Fibroblast of lung (primary cell): Measurements from ENCODE around the gene AGAP1. TPM values are rescaled to one million over a fixed set of nuclear protein-coding genes. Genes with fewer than 3 reads are reported as not detected.

Experiments
- DNase-seq, 2 donors: peaks; one replicate each; pipeline versions ENCODE4 v3.0.0 to v3.0.0-alpha.2; 2010; ENCODE audit warnings: low read depth in 2 of 2
- H2AFZ ChIP-seq: 2 replicates; pipeline ENCODE4 v1.5.1; 2012; ENCODE audit warnings: low read length, control low read depth, inconsistent platforms
- H3K27ac ChIP-seq: 2 replicates; pipeline ENCODE4 v1.5.1; 2011; ENCODE audit warnings: low read length, control low read depth; ENCODE audit not compliant: insufficient read depth
- H3K27me3 ChIP-seq: 2 replicates; pipeline ENCODE4 v1.5.1; 2011; ENCODE audit warnings: mild to moderate bottlenecking, low read length; ENCODE audit not compliant: control insufficient read depth, insufficient read depth
- H3K36me3 ChIP-seq: 2 replicates; pipeline ENCODE4 v1.5.1; 2011; ENCODE audit warnings: low read length; ENCODE audit not compliant: control insufficient read depth, insufficient read depth
- H3K4me1 ChIP-seq: 2 replicates; pipeline ENCODE4 v1.5.1; 2011; ENCODE audit warnings: low read length; ENCODE audit not compliant: control insufficient read depth, insufficient read depth; ENCODE audit errors: extremely low read depth
- H3K4me2 ChIP-seq: 2 replicates; pipeline ENCODE4 v1.5.1; 2011; ENCODE audit warnings: low read length, control low read depth; ENCODE audit not compliant: insufficient read depth; ENCODE audit errors: extremely low read depth
- H3K4me3 ChIP-seq, 4 experiments: fragments of 200-600 bp in 1 of 4; sonication (generic) in 1 of 4; replicated peaks in 1 of 4; 2 replicates each; pipeline ENCODE4 v1.5.1; 2011 to 2016; ENCODE audit warnings: low read length in 4 of 4, low read depth in 3 of 4, mild to moderate bottlenecking in 3 of 4, control low read depth in 2 of 4, inconsistent platforms in 1 of 4, mixed read lengths in 1 of 4; ENCODE audit not compliant: insufficient read depth in 1 of 4; ENCODE audit errors: control extremely low read depth in 1 of 4
- H3K79me2 ChIP-seq: 2 replicates; pipeline ENCODE4 v1.5.1; 2012; ENCODE audit warnings: mild to moderate bottlenecking, low read length, inconsistent platforms; ENCODE audit not compliant: control insufficient read depth, insufficient read depth
- H3K9ac ChIP-seq: 2 replicates; pipeline ENCODE4 v1.5.1; 2011; ENCODE audit warnings: mild to moderate bottlenecking, low read length, control low read depth; ENCODE audit not compliant: insufficient read depth
- H3K9me3 ChIP-seq: 2 replicates; pipeline ENCODE4 v1.5.1; 2012; ENCODE audit warnings: low read depth, low read length; ENCODE audit not compliant: control insufficient read depth, insufficient read depth
- H4K20me1 ChIP-seq: 2 replicates; pipeline ENCODE4 v1.5.1; 2011; ENCODE audit warnings: low read length; ENCODE audit not compliant: control insufficient read depth, insufficient read depth; ENCODE audit errors: extremely low read depth
- CTCF ChIP-seq, 2 donors: IDR thresholded peaks in 1 of 2; conservative IDR thresholded peaks in 1 of 2; 1 replicate in 1 of 2; 2 replicates in 1 of 2; pipeline ENCODE4 v1.5.1; 2011 to 2012; ENCODE audit warnings: low read length in 2 of 2, control low read depth in 1 of 2, inconsistent platforms in 1 of 2, low read depth in 1 of 2, mild to moderate bottlenecking in 1 of 2
- EZH2 ChIP-seq: IDR thresholded peaks from 2 replicates; pipeline ENCODE4 v1.5.1; 2012; ENCODE audit warnings: low read length, control low read depth, mild to moderate bottlenecking; ENCODE audit errors: missing control alignments
- polyA plus RNA-seq, 2 donors: library from polyadenylated mRNA; depleted of rRNA in 1 of 2; stranded (reverse) in 1 of 2; unstranded in 1 of 2; fragments of >200 nt; gene quantifications; 2 replicates each; pipeline ENCODE4 v1.2.1, GENCODE V29; 2011 to 2012; ENCODE audit warnings: missing spikeins in 1 of 2
- total RNA-seq: library from RNA; depleted of rRNA; stranded (reverse); fragments of >200 nt; gene quantifications from 2 replicates; pipeline ENCODE4 v1.2.1, GENCODE V29; 2014

AGAP1 gene
- total and polyA plus RNA-seq, 2 donors (not counting 1 experiment from before 2014, with no cell fraction given), result 10.6 to 14.0 TPM

DNA sequence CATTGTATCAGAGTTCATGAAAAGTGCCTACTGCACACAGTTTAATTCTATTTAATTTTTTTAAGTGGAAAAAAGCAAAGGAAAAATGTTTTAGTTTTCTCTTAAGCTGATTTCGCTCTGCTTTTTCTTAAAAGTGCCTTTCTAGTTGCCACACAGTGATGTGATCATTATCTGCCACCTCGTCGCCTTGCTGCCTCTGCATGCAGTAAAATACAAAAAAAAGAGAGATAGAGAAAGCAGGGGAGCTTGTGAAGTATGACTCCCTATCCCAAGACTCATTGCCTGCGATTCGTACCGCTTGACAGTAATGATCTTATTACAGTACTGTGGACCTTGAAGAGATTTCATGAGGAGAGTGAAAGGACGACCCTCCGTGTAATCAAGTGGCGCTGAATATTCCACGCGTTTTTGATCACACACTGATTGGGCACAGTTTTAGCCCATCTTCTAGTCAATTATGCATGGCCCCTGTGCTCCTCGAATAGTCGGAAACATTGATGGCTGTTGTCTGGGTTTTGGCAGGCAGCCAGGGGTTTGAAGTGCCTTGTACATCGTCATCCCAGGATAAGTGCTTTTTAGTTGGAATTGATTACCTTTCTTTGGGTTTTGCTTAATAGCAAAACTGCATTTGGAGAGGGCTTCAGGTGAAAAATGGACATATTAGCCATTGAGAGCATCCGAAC, 486.1 kb downstream of the AGAP1 start:
- H4K20me1 ChIP-seq, result no peaks in the 10 kb centered on the region
- no peak overlapping the region for H3K4me2 ChIP-seq
- H3K36me3 ChIP-seq, result no peaks in the 10 kb centered on the region
- no peak overlapping the region for H2AFZ ChIP-seq
- H3K4me3 ChIP-seq, result no peak overlapping the region
- H3K9ac ChIP-seq, result no peak overlapping the region
- no peak overlapping the region for H3K27ac ChIP-seq
- H3K27me3 ChIP-seq, result no peaks in the 10 kb centered on the region
- no peak for DNase-seq
- TF ChIP-seq EZH2 (no peak), CTCF (conservative IDR thresholded peaks at IDR 0.05 in 1 of 2, IDR thresholded peaks at IDR 0.05 in 1 of 2; ENCODE audit: low read depth in 1 of 2, low read length in 2 of 2) (no peak)
- no peaks in the 10 kb centered on the region for H3K9me3 ChIP-seq
- H3K79me2 ChIP-seq, result no peaks in the 10 kb centered on the region
- H3K4me1 ChIP-seq, result no peaks in the 10 kb centered on the region

DNA sequence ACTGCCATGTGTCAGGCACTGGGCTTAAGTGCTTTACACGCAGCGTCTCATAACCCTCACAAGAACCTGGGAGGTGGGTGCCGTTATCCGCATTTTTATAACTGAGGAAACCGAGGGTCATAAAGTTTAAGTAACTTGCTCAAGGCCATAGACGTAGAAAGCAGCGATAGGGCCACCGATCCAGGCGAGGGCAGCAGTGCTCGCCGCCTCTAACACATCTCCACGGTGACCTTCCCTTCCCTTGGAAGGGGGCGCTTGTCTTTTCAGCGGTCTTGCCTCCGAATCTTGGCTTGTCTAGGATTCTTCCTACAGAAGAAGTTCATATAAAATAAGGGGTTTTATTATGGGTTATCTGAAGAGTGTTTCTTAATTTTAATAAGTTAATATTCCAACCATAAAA, 487.8 kb downstream of the AGAP1 start:
- H2AFZ ChIP-seq, result no peak overlapping the region
- no peaks in the 10 kb centered on the region for H3K4me1 ChIP-seq
- H4K20me1 ChIP-seq, result no peaks in the 10 kb centered on the region
- H3K9me3 ChIP-seq, result no peaks in the 10 kb centered on the region
- H3K4me2 ChIP-seq, result no peak overlapping the region
- TF ChIP-seq CTCF (conservative IDR thresholded peaks at IDR 0.05 in 1 of 2, IDR thresholded peaks at IDR 0.05 in 1 of 2; ENCODE audit: low read depth in 1 of 2, low read length in 2 of 2) (no peak), EZH2 (no peak)
- no peak for DNase-seq
- H3K27ac ChIP-seq, result no peak overlapping the region
- H3K27me3 ChIP-seq, result no peaks in the 10 kb centered on the region
- H3K9ac ChIP-seq, result no peak overlapping the region
- H3K36me3 ChIP-seq, result no peaks in the 10 kb centered on the region
- H3K4me3 ChIP-seq, result no peak overlapping the region
- H3K79me2 ChIP-seq, result no peaks in the 10 kb centered on the region

- no peak overlapping the region for H3K4me2 ChIP-seq
Measured at GRCh38 chr2:235983016-235983415, 489.2 kb downstream of the AGAP1 start.

More at GRCh38 chr2:235983016-235983415, 489.2 kb downstream of the AGAP1 start:
- Histone ChIP-seq H3K36me3 (no peaks in the 10 kb centered on the region), H3K27me3 (no peaks in the 10 kb centered on the region), H4K20me1 (no peaks in the 10 kb centered on the region), H3K79me2 (no peaks in the 10 kb centered on the region), H3K4me1 (no peaks in the 10 kb centered on the region), H3K4me3 (no peak overlapping the region), H3K27ac (no peak overlapping the region), H3K9me3 (no peaks in the 10 kb centered on the region), H3K9ac (no peak overlapping the region), H2AFZ (no peak overlapping the region)
- TF ChIP-seq EZH2, result no peak
- no peak for TF ChIP-seq CTCF (conservative IDR thresholded peaks at IDR 0.05 in 1 of 2, IDR thresholded peaks at IDR 0.05 in 1 of 2; ENCODE audit: low read depth in 1 of 2, low read length in 2 of 2)
- DNase-seq, result no peak
